ENCODE measurements around the gene SYT1.

Gene SYT1

GRCh38 chr12:79455286-79455685, 590.7 kb downstream of the SYT1 start:
- no peak for DNase-seq

- no peak for DNase-seq
These were observed 617.7 kb downstream of the SYT1 start for GRCh38 chr12:79482323-79482722.

- no peak for DNase-seq
These were observed 618.3 kb downstream of the SYT1 start for GRCh38 chr12:79482921-79483320.

GRCh38 chr12:79486154-79486553, 621.6 kb downstream of the SYT1 start:
- no peak for DNase-seq

- DNase-seq, result no peak
These were observed 623.0 kb downstream of the SYT1 start for GRCh38 chr12:79487386-79488110.
